SK-N-SH (cell line): ENCODE results near the gene MMADHC. TPM values are rescaled to one million over a fixed set of nuclear protein-coding genes. Genes with fewer than 3 reads are reported as not detected.

Experiments
- CTCF ChIA-PET: fragments of 300-600, 350-600 bp; formaldehyde crosslinking; extraction: SDS; loops from one replicate; lab custom pipeline; 2021; lab: Yijun Ruan, JAX
- POLR2A ChIA-PET: fragments of 350-600 bp; sonication (Branson Sonifier 250); formaldehyde crosslinking; extraction: SDS; loops from one replicate; lab custom pipeline; 2020; ENCODE audit warnings: antibody characterized with exemption, inconsistent platforms; lab: Yijun Ruan, JAX
- DNase-seq: peaks from one replicate; pipeline ENCODE4 v3.0.0; 2012
- H2AFZ ChIP-seq: fragments of 200-600 bp; sonication (generic); 2 replicates; pipeline ENCODE4 v1.8.1; 2016; ENCODE audit warnings: antibody characterized with exemption, mild to moderate bottlenecking, low read depth
- H3F3A ChIP-seq: fragments of 200-600 bp; sonication (generic); replicated peaks from 2 replicates; pipeline ENCODE3; 2016; ENCODE audit warnings: antibody characterized with exemption, mild to moderate bottlenecking; ENCODE audit not compliant: insufficient read depth
- H3K27ac ChIP-seq, 2 experiments: fragments of 200-500 bp in 1 of 2; fragments of 200-600 bp in 1 of 2; sonication (Bioruptor generic) in 1 of 2; sonication (generic), shearing (Covaris generic) in 1 of 2; 2 replicates each; pipeline versions ENCODE4 v1.5.1 to v1.6.1; 2014 to 2016; ENCODE audit warnings: low read depth in 2 of 2, inconsistent platforms in 1 of 2, low read length in 1 of 2, mild to moderate bottlenecking in 1 of 2, mixed read lengths in 1 of 2
- H3K27me3 ChIP-seq: fragments of 200-600 bp; sonication (generic), shearing (Covaris generic); 2 replicates; pipeline ENCODE4 v1.6.1; 2016; ENCODE audit warnings: mixed run types; ENCODE audit not compliant: insufficient read depth
- H3K36me3 ChIP-seq, 2 experiments: fragments of 200-500 bp in 1 of 2; fragments of 200-600 bp in 1 of 2; sonication (Bioruptor generic) in 1 of 2; sonication (generic) in 1 of 2; replicated peaks in 1 of 2; 2 replicates each; pipeline versions ENCODE3 to v1.5.1; 2014 to 2016; ENCODE audit warnings: low read length in 1 of 2, mild to moderate bottlenecking in 1 of 2; ENCODE audit not compliant: insufficient read depth in 2 of 2, control insufficient read depth in 1 of 2
- H3K4me1 ChIP-seq, 2 experiments: fragments of 200-500 bp in 1 of 2; fragments of 200-600 bp in 1 of 2; sonication (Bioruptor generic) in 1 of 2; sonication (generic), shearing (Covaris generic) in 1 of 2; 2 replicates each; pipeline versions ENCODE4 v1.5.1 to v1.6.1; 2014 to 2016; ENCODE audit warnings: low read depth in 1 of 2, low read length in 1 of 2, mixed run types in 1 of 2; ENCODE audit not compliant: insufficient read depth in 2 of 2, control insufficient read depth in 1 of 2
- H3K4me2 ChIP-seq: fragments of 200-600 bp; sonication (generic), shearing (Covaris generic); 2 replicates; pipeline ENCODE4 v1.6.1; 2017; ENCODE audit warnings: mixed run types
- H3K4me3 ChIP-seq, 2 experiments: fragments of 200-500 bp in 1 of 2; fragments of 200-600 bp in 1 of 2; sonication (Bioruptor generic) in 1 of 2; sonication (generic), shearing (Covaris generic) in 1 of 2; 2 replicates each; pipeline versions ENCODE4 v1.5.1 to v1.8.1; 2014 to 2016; ENCODE audit warnings: low read depth in 2 of 2, inconsistent platforms in 1 of 2, low read length in 1 of 2, mild to moderate bottlenecking in 1 of 2, mixed read lengths in 1 of 2, moderate library complexity in 1 of 2
- H3K79me2 ChIP-seq: fragments of 200-600 bp; sonication (generic); 2 replicates; pipeline ENCODE4 v1.8.1; 2017; ENCODE audit warnings: mild to moderate bottlenecking; ENCODE audit not compliant: insufficient read depth
- H3K9ac ChIP-seq: fragments of 200-600 bp; sonication (generic); 2 replicates; pipeline ENCODE4 v1.6.1; 2017; ENCODE audit warnings: mixed run types
- H3K9me2 ChIP-seq: fragments of 200-600 bp; sonication (generic); 2 replicates; pipeline ENCODE4 v1.6.1; 2017; ENCODE audit warnings: mixed run types
- H3K9me3 ChIP-seq: fragments of 200-600 bp; sonication (generic); 2 replicates; pipeline ENCODE4 v1.6.1; 2017; ENCODE audit warnings: mixed run types, mild to moderate bottlenecking, moderate library complexity
- H4K20me1 ChIP-seq: fragments of 200-600 bp; sonication (generic); 2 replicates; pipeline ENCODE4 v1.6.1; 2017; ENCODE audit warnings: mild to moderate bottlenecking, mixed run types; ENCODE audit not compliant: insufficient read depth
- FOXJ3 ChIP-seq: sonication (generic); formaldehyde crosslinking; IDR thresholded peaks from 2 replicates; pipeline ENCODE4 v1.5.1; 2020; ENCODE audit warnings: mild to moderate bottlenecking, missing genetic modification reagents
- FOXM1 ChIP-seq: IDR thresholded peaks from 2 replicates; pipeline ENCODE4 v1.4.0; 2012; ENCODE audit warnings: low read depth, mild to moderate bottlenecking
- GATA2 ChIP-seq: sonication (generic); formaldehyde crosslinking; IDR thresholded peaks from 2 replicates; pipeline ENCODE4 v1.5.0; 2020; ENCODE audit warnings: mild to moderate bottlenecking, missing genetic modification reagents
- IRF3 ChIP-seq: fragments of 150-350 bp; IDR thresholded peaks from 2 replicates; pipeline ENCODE4 v1.6.1; 2016; ENCODE audit warnings: mild to moderate bottlenecking, low read depth, low read length
- JUND ChIP-seq: IDR thresholded peaks from 2 replicates; pipeline ENCODE4 v1.4.0; 2012
- MAX ChIP-seq: IDR thresholded peaks from 2 replicates; pipeline ENCODE4 v1.4.0; 2012; ENCODE audit warnings: low read depth
- MEF2A ChIP-seq: IDR thresholded peaks from 2 replicates; pipeline ENCODE4 v1.4.0; 2012; ENCODE audit warnings: low read depth, borderline replicate concordance
- NFIC ChIP-seq: IDR thresholded peaks from 2 replicates; pipeline ENCODE4 v1.4.0; 2012; ENCODE audit warnings: borderline replicate concordance
- REST ChIP-seq: IDR thresholded peaks from 2 replicates; pipeline ENCODE4 v1.6.1; 2012; ENCODE audit warnings: mild to moderate bottlenecking, low read depth, low read length, moderate library complexity
- RXRA ChIP-seq: IDR thresholded peaks from 2 replicates; pipeline ENCODE4 v1.4.0; 2012; ENCODE audit warnings: low read depth, mild to moderate bottlenecking, borderline replicate concordance
- TEAD4 ChIP-seq: IDR thresholded peaks from 2 replicates; pipeline ENCODE4 v1.4.0; 2012; ENCODE audit warnings: mild to moderate bottlenecking, borderline replicate concordance; ENCODE audit not compliant: insufficient read depth
- USF1 ChIP-seq: IDR thresholded peaks from 2 replicates; pipeline ENCODE4 v1.4.0; 2012; ENCODE audit warnings: low read depth, borderline replicate concordance
- USF2 ChIP-seq: fragments of 150-350 bp; IDR thresholded peaks from 2 replicates; pipeline ENCODE4 v1.6.1; 2017; ENCODE audit warnings: antibody characterized with exemption, low read length, low read depth, borderline replicate concordance
- YY1 ChIP-seq: IDR thresholded peaks from 2 replicates; pipeline ENCODE4 v1.4.0; 2012; ENCODE audit warnings: low read depth, mild to moderate bottlenecking
- WGBS: methylation state at CpG from one replicate; pipeline ENCODE4 v1.1.6; 2017; ENCODE audit warnings: low lambda C conversion rate; 5-methylcytosine and 5-hydroxymethylcytosine counted together
- polyA plus RNA-seq, 3 experiments: library from polyadenylated mRNA; depleted of rRNA; stranded (reverse); fragments of >200 nt; gene quantifications; 2 replicates each; pipeline ENCODE4 v1.2.3, GENCODE V29; 2012

Gene MMADHC
- polyA plus RNA-seq, 1 of the 3 experiments (the other 2 are of a cell fraction): 40.4 TPM

- TF ChIP-seq RXRA (no peak), FOXM1 (no peak), REST (no peak), JUND (no peak), IRF3 (no peak), GATA2 (no peak), FOXJ3 (no peak), USF1 (no peak), USF2 (no peak), YY1 (no peak), TEAD4 (no peak), NFIC (no peak), MEF2A (no peak), MAX (no peak)
- Histone ChIP-seq H4K20me1 (no peaks in the 10 kb centered on the region), H2AFZ (no peak overlapping the region), H3K27ac (no peak overlapping the region), H3K79me2 (no peaks in the 10 kb centered on the region), H3K36me3 (no peaks in the 10 kb centered on the region), H3K9ac (no peak overlapping the region), H3K4me1 (no peaks in the 10 kb centered on the region; a peak in 1 of 4 replicates), H3F3A (peaks cover 6% of the 10 kb centered on the region), H3K9me2 (no peaks in the 10 kb centered on the region), H3K4me3 (no peak overlapping the region), H3K4me2 (no peak overlapping the region), H3K27me3 (no peaks in the 10 kb centered on the region), H3K9me3 (0 out of 2 replicates have a peak, but pooled peaks cover 5% of the 10 kb centered on the region)
- 86% methylated on average over 4 of the region's 4 CpGs for WGBS
- CTCF ChIA-PET: interaction anchor here (0.8 to 1.1 kb wide), 2 partner anchors 12 to 196 kb away, joined by 3 read pairs; no protein-coding TSS in a partner anchor
- no peak for DNase-seq
- POLR2A ChIA-PET: no interaction called here
Observed at GRCh38 chr2:149603248-149603647, 15.7 kb upstream of the MMADHC start.
